Suprapubic skin (tissue), 4 donors: ENCODE measurements around the gene RASGEF1B.

Experiments
- EP300 ChIP-seq: sonication (generic); formaldehyde crosslinking; IDR thresholded peaks from one replicate; pipeline ENCODE4 v1.6.1; 2017; ENCODE audit warnings: antibody characterized with exemption
- POLR2A ChIP-seq, 2 donors: fragments of 450-650 bp; IDR thresholded peaks; one replicate each; pipeline ENCODE4 v1.6.1; 2017; ENCODE audit warnings: antibody characterized with exemption in 2 of 2, mild to moderate bottlenecking in 2 of 2, moderate library complexity in 2 of 2
- POLR2AphosphoS5 ChIP-seq, 3 donors: sonication (generic); formaldehyde crosslinking; IDR thresholded peaks; one replicate each; pipeline ENCODE4 v1.6.1; 2017; ENCODE audit warnings: antibody characterized with exemption in 3 of 3
- TF ChIP-seq, protein P1 (sequence below), 2 donors: fragments of 200-600 bp in 1 of 2; fragments of 450-650 bp in 1 of 2; sonication (generic) in 1 of 2; IDR thresholded peaks; one replicate each; pipeline ENCODE4 v1.5.1; 2016 to 2019; ENCODE audit warnings: antibody characterized with exemption in 2 of 2, mild to moderate bottlenecking in 1 of 2, moderate library complexity in 1 of 2

DNA sequence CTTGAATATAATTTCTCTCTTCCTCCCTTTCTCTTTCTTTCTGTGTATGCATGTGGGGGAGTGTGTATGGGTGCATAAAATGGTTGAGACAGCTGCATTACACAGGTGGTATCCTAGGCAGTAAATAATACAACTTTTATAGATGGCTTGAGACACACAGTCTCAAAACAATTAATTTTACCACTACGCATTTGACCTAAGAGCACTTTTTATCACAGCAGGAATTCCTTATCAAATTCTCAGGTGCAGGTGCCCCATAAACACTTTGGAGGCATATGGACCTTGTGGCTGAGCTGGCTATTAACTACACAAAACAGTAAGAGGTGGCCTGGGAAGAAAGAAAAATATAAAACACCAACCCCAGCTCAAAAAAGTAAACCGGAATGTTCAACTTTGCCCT, 91.3 kb downstream of the RASGEF1B start:
- TF ChIP-seq, protein P1, sequence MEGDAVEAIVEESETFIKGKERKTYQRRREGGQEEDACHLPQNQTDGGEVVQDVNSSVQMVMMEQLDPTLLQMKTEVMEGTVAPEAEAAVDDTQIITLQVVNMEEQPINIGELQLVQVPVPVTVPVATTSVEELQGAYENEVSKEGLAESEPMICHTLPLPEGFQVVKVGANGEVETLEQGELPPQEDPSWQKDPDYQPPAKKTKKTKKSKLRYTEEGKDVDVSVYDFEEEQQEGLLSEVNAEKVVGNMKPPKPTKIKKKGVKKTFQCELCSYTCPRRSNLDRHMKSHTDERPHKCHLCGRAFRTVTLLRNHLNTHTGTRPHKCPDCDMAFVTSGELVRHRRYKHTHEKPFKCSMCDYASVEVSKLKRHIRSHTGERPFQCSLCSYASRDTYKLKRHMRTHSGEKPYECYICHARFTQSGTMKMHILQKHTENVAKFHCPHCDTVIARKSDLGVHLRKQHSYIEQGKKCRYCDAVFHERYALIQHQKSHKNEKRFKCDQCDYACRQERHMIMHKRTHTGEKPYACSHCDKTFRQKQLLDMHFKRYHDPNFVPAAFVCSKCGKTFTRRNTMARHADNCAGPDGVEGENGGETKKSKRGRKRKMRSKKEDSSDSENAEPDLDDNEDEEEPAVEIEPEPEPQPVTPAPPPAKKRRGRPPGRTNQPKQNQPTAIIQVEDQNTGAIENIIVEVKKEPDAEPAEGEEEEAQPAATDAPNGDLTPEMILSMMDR (IDR thresholded peaks at IDR 0.05) = no peak
- TF ChIP-seq POLR2AphosphoS5 (IDR thresholded peaks at IDR 0.05) = no peak
- TF ChIP-seq EP300 = no peak
- no peak for TF ChIP-seq POLR2A (IDR thresholded peaks at IDR 0.05)
